ENCODE measurements around the gene PTGES2. TPM values are rescaled to one million over a fixed set of nuclear protein-coding genes. Genes with fewer than 3 reads are reported as not detected.

PTGES2 gene
- total RNA-seq, 4 donors from 2014 or later, result 24.5 to 40.3 (median 25.8) TPM

- TF ChIP-seq CTCF (IDR thresholded peaks at IDR 0.05; ENCODE audit: low read depth), result no peak
These were observed 21.0 kb upstream of the PTGES2 start for GRCh38 chr9:128148509-128149000.

GRCh38 chr9:128146591-128147120 lies 19.1 kb upstream of the PTGES2 start:
- TF ChIP-seq CTCF (IDR thresholded peaks at IDR 0.05; ENCODE audit: low read depth), result no peak

GRCh38 chr9:128145951-128146351 lies 18.4 kb upstream of the PTGES2 start:
- no peak for TF ChIP-seq CTCF (IDR thresholded peaks at IDR 0.05; ENCODE audit: low read depth)

- no peak for TF ChIP-seq CTCF (IDR thresholded peaks at IDR 0.05; ENCODE audit: low read depth)
These were observed 18.0 kb upstream of the PTGES2 start for GRCh38 chr9:128145536-128145935.

GRCh38 chr9:128144239-128145181 lies 17.0 kb upstream of the PTGES2 start:
- TF ChIP-seq CTCF (IDR thresholded peaks at IDR 0.05; ENCODE audit: low read depth), result no peak

- TF ChIP-seq CTCF (IDR thresholded peaks at IDR 0.05; ENCODE audit: low read depth), result no peak
These were observed 16.2 kb upstream of the PTGES2 start for GRCh38 chr9:128143525-128144238.

- no peak for TF ChIP-seq CTCF (IDR thresholded peaks at IDR 0.05; ENCODE audit: low read depth)
These were observed 15.1 kb upstream of the PTGES2 start for GRCh38 chr9:128142596-128142995.

Measured in subcutaneous adipose tissue (tissue), 4 donors.